Measurements from ENCODE around the gene COMMD10. TPM values are rescaled to one million over a fixed set of nuclear protein-coding genes. Genes with fewer than 3 reads are reported as not detected.

The COMMD10 gene
- total and polyA plus RNA-seq, 2 donors = 28.7 to 36.0 TPM

DNA sequence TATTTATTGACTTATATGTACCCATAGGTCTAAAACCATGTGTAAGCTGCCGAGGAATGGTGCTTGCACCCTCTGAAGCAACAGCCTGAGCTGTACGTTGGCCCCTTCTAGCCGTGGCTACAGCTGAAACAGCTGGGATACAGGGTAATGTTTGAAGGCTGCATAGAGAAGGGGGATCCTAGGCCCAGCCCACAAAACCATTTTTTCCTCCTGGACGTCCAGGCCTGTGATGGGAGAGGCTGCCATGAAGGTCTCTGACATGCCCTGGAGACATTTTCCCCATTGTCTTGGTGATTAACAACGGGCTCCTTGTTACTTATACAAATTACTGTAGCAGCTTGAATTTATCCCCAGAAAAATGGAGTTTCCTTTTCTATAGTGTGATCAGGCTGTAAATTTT lies 244.7 kb downstream of the COMMD10 start:
- Histone ChIP-seq H3K9me3 (ENCODE audit: control insufficient read depth in 2 of 2, insufficient read depth in 1 of 2, low read length in 1 of 2) (peaks cover 2 to 20% of the 10 kb centered on the region in 2 donors), H3K27ac (ENCODE audit: low read depth in 1 of 2, low read length in 1 of 2) (no peak overlapping the region), H3K36me3 (ENCODE audit: control insufficient read depth in 2 of 2, insufficient read depth in 2 of 2, low read length in 1 of 2) (peaks cover 0 to 4% of the 10 kb centered on the region in 2 donors), H3K27me3 (ENCODE audit: control insufficient read depth in 2 of 2, insufficient read depth in 1 of 2, low read length in 1 of 2) (no peaks in the 10 kb centered on the region), H3K4me3 (ENCODE audit: low read length in 2 of 2) (no peak overlapping the region), H3K4me1 (ENCODE audit: control insufficient read depth in 2 of 2, insufficient read depth in 2 of 2, low read length in 2 of 2) (no peaks in the 10 kb centered on the region)
- no peak for DNase-seq (ENCODE audit: low read depth in 6 of 9, low spot score in 9 of 9)
- WGBS = 88% methylated on average over 5 of the region's 5 CpGs

GRCh38 chr5:116340799-116341198 lies 256.0 kb downstream of the COMMD10 start:
- H3K27ac ChIP-seq (ENCODE audit: low read depth in 1 of 2, low read length in 1 of 2) = no peak overlapping the region
- H3K4me3 ChIP-seq (ENCODE audit: low read length in 2 of 2) = no peak overlapping the region
- H3K9me3 ChIP-seq (ENCODE audit: control insufficient read depth in 2 of 2, insufficient read depth in 1 of 2, low read length in 1 of 2) = no peaks in the 10 kb centered on the region
- H3K36me3 ChIP-seq (ENCODE audit: control insufficient read depth in 2 of 2, insufficient read depth in 2 of 2, low read length in 1 of 2) = no peaks in the 10 kb centered on the region
- DNase-seq (ENCODE audit: low read depth in 6 of 9, low spot score in 9 of 9) = no peak
- no peaks in the 10 kb centered on the region for H3K27me3 ChIP-seq (ENCODE audit: control insufficient read depth in 2 of 2, insufficient read depth in 1 of 2, low read length in 1 of 2)
- no peaks in the 10 kb centered on the region for H3K4me1 ChIP-seq (ENCODE audit: control insufficient read depth in 2 of 2, insufficient read depth in 2 of 2, low read length in 2 of 2)
- over 99% methylated on average over 2 of the region's 2 CpGs for WGBS

Other genes with a start within 250 kb of the COMMD10 start
- gene ATG12, start 243.5 kb upstream of the COMMD10 start, total RNA-seq = 58.1 TPM
- 52.9 TPM for gene ATG12, start 243.5 kb upstream of the COMMD10 start, polyA plus RNA-seq
- 56.1 TPM for gene AP3S1, start 243.1 kb upstream of the COMMD10 start, total RNA-seq
- gene AP3S1, start 243.1 kb upstream of the COMMD10 start, polyA plus RNA-seq = 85.0 TPM
- 0.14 TPM for gene LVRN, start 122.5 kb upstream of the COMMD10 start, total RNA-seq
- 0.32 TPM for gene LVRN, start 122.5 kb upstream of the COMMD10 start, polyA plus RNA-seq
- gene ARL14EPL, start 52.6 kb upstream of the COMMD10 start, total RNA-seq = not detected
- gene ARL14EPL, start 52.6 kb upstream of the COMMD10 start, polyA plus RNA-seq = 0.18 TPM

Measured in thymus (tissue), 11 donors.